T-helper 17 cell (primary cell): ENCODE measurements around the gene WDR53. TPM values are rescaled to one million over a fixed set of nuclear protein-coding genes. Genes with fewer than 3 reads are reported as not detected.

Experiments used
- ATAC-seq: fragments of 150-1000 bp; cut with Tn5 transposase; 2 replicates; pipeline ENCODE4 v1.10.0; 2021; ENCODE audit warnings: mild to moderate bottlenecking, moderate library complexity
- DNase-seq, 3 donors: peaks; one replicate each; pipeline versions ENCODE4 v3.0.0 to v3.0.0-alpha.2; 2020 to 2021
- H3K9me3 ChIP-seq: one replicate; pipeline ENCODE4 v1.7.0; 2013; ENCODE audit warnings: low read length, mild to moderate bottlenecking; ENCODE audit not compliant: control insufficient read depth, poor library complexity, severe bottlenecking
- H3K27ac Mint-ChIP-seq: one replicate; pipeline ENCODE4 v1.8.0; 2022; ENCODE audit warnings: mild to moderate bottlenecking, moderate library complexity, mixed read lengths
- H3K27me3 Mint-ChIP-seq: one replicate; pipeline ENCODE4 v1.8.0; 2022; ENCODE audit warnings: mixed read lengths
- H3K36me3 Mint-ChIP-seq: one replicate; pipeline ENCODE4 v1.8.0; 2022; ENCODE audit warnings: low read depth, mixed read lengths
- H3K4me1 Mint-ChIP-seq: one replicate; pipeline ENCODE4 v1.8.0; 2022; ENCODE audit warnings: mild to moderate bottlenecking, mixed read lengths
- H3K4me3 Mint-ChIP-seq: one replicate; pipeline ENCODE4 v1.8.0; 2022; ENCODE audit warnings: mild to moderate bottlenecking, moderate library complexity, mixed read lengths
- total RNA-seq, 4 donors: library from RNA in 2 of 4; stranded (reverse) in 2 of 4; gene quantifications; one replicate each; pipeline ENCODE4 v1.2.3 and lab custom pipeline; 2022 to 2026

Gene WDR53
- total RNA-seq, 2 donors from 2014 or later: 18.1 to 29.6 TPM

- DNase-seq (no peak), ATAC-seq (no peak)
- H3K9me3 ChIP-seq: no peaks in the 10 kb centered on the region
- Mint-ChIP-seq H3K27ac (no peak overlapping the region), H3K4me3 (no peak overlapping the region), H3K4me1 (peaks cover 8% of the 10 kb centered on the region), H3K27me3 (no peaks in the 10 kb centered on the region), H3K36me3 (peaks cover 4% of the 10 kb centered on the region)
Measured at GRCh38 chr3:196506687-196507086, 61.7 kb downstream of the WDR53 start.

DNA sequence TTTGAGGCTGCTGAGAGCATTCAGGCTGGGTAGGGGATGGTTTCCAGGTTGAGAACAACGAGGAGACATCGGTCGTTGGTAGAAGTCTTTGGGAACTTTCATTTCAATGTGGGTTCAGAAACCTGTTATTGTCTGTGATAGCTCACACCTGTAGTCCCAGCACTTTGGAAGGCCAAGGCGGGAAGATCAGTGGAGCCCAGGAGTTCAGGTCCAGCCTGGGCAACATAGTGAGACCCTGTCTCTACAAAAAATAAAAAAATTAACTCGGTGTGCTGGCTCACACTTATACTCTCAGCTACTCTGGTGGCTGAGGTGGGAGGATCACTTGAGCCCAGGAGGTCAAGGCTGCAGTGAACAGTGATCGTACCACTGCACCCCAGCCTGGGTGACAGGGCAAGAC is 63.8 kb downstream of the WDR53 start:
- Mint-ChIP-seq H3K27me3 (no peaks in the 10 kb centered on the region), H3K4me3 (peak overlapping the region; percentile 99), H3K36me3 (peaks cover 6% of the 10 kb centered on the region), H3K27ac (peak overlapping the region; percentile 98), H3K4me1 (peaks cover 25% of the 10 kb centered on the region)
- H3K9me3 ChIP-seq: no peaks in the 10 kb centered on the region
- DNase-seq (no peak), ATAC-seq (no peak)

Other genes starting within 250 kb of the WDR53 start
- not detected for gene TM4SF19, start 230.2 kb downstream of the WDR53 start, total RNA-seq
- gene UBXN7, start 136.1 kb downstream of the WDR53 start, total RNA-seq: 10 to 100 TPM; 58.8 to 86.0 TPM
- gene RNF168, start 64.8 kb downstream of the WDR53 start, total RNA-seq: 10 to 100 TPM; 36.9 to 37.9 TPM
- gene SMCO1, start 53.2 kb downstream of the WDR53 start, total RNA-seq: not detected
- gene FBXO45, start 106 bp upstream of the WDR53 start, total RNA-seq: 1 to 10 TPM; 4.9 to 8.3 TPM
- 10 to 100 TPM; 15.1 to 15.5 TPM for gene NRROS, start 71.1 kb upstream of the WDR53 start, total RNA-seq
- 1 to 10 TPM; 1.4 to 2.1 TPM for gene CEP19, start 143.7 kb upstream of the WDR53 start, total RNA-seq
- gene PIGX, start 143.8 kb upstream of the WDR53 start, total RNA-seq: 10 to 100 TPM; 18.0 to 19.7 TPM
- gene PAK2, start 171.3 kb upstream of the WDR53 start, total RNA-seq: 10 to 100 TPM; 70.6 to 80.0 TPM